ENCODE results near the gene TRIM71. TPM values are rescaled to one million over a fixed set of nuclear protein-coding genes. Genes with fewer than 3 reads are reported as not detected.

TRIM71 gene
- total and polyA plus RNA-seq, 2 of the 13 experiments (the other 11 are each of a cell fraction or from before 2014, with no cell fraction given): 21.7 to 76.9 TPM

- no peak for TF ChIP-seq ZNF841 (CRISPR knock-in tag; IDR thresholded peaks at IDR 0.05; ENCODE audit: borderline replicate concordance)
- TF ChIP-seq SP2 (CRISPR knock-in tag; IDR thresholded peaks at IDR 0.05): no peak
- no peak for TF ChIP-seq ZNF740 (CRISPR knock-in tag; IDR thresholded peaks at IDR 0.05)
- TF ChIP-seq ATF4 (CRISPR knock-in tag; IDR thresholded peaks at IDR 0.05): no peak
- peak; percentile 76; the same call in 1 of the 2 replicates for TF ChIP-seq ZNF878 (CRISPR knock-in tag; IDR thresholded peaks at IDR 0.05)
- TF ChIP-seq ZNF354B (CRISPR knock-in tag; IDR thresholded peaks at IDR 0.05): no peak
- TF ChIP-seq SIN3B (IDR thresholded peaks at IDR 0.05; ENCODE audit: low read length): no peak
- TF ChIP-seq ZNF616 (CRISPR knock-in tag; IDR thresholded peaks at IDR 0.05; ENCODE audit: low read depth): no peak
- peak; percentile 63; the same call in 1 of the 2 replicates for TF ChIP-seq ZNF724P (CRISPR knock-in tag; IDR thresholded peaks at IDR 0.05; ENCODE audit: borderline replicate concordance)
- TF ChIP-seq ZNF180 (CRISPR knock-in tag; IDR thresholded peaks at IDR 0.05; ENCODE audit: borderline replicate concordance, low read depth): no peak
- TF ChIP-seq DR1 (CRISPR knock-in tag; IDR thresholded peaks at IDR 0.05): 0 out of 2 replicates have a peak, but pooled peaks have one; percentile 3
- TF ChIP-seq ZNF883 (CRISPR knock-in tag; IDR thresholded peaks at IDR 0.05; ENCODE audit: not compliant biosample characterization): no peak
- peak; percentile 20; the same call in 1 of the 2 replicates for TF ChIP-seq CREB1 (IDR thresholded peaks at IDR 0.05)
- TF ChIP-seq CREB1 (CRISPR knock-in tag; IDR thresholded peaks at IDR 0.05): no peak
- no peak for TF ChIP-seq TRAFD1 (CRISPR knock-in tag; IDR thresholded peaks at IDR 0.05; ENCODE audit: borderline replicate concordance)
- TF ChIP-seq ZNF24 (IDR thresholded peaks at IDR 0.05): no peak
- TF ChIP-seq PLRG1 (conservative IDR thresholded peaks at IDR 0.05): no peak
- TF ChIP-seq ZNF468 (CRISPR knock-in tag; IDR thresholded peaks at IDR 0.05): no peak
- TF ChIP-seq ZNF639 (CRISPR knock-in tag; conservative IDR thresholded peaks at IDR 0.05): no peak
- TF ChIP-seq AGO1 (IDR thresholded peaks at IDR 0.05; ENCODE audit: low read depth, low read length, poor library complexity, severe bottlenecking): peak; percentile 84
- peak; percentile 84; the same call in 1 of the 2 replicates for TF ChIP-seq ZNF430 (CRISPR knock-in tag; IDR thresholded peaks at IDR 0.05)
- no peak for TF ChIP-seq TEAD2 (CRISPR knock-in tag; IDR thresholded peaks at IDR 0.05)
- no peak for TF ChIP-seq ZNF7 (CRISPR knock-in tag; IDR thresholded peaks at IDR 0.05)
- TF ChIP-seq ZNF296 (CRISPR knock-in tag; conservative IDR thresholded peaks at IDR 0.05): 0 out of 2 replicates have a peak, but pooled peaks have one; percentile 47
- peak; percentile 22; the same call in 1 of the 2 replicates for TF ChIP-seq CAMTA2 (CRISPR knock-in tag; IDR thresholded peaks at IDR 0.05; ENCODE audit: borderline replicate concordance)
- TF ChIP-seq ZNF788 (CRISPR knock-in tag; IDR thresholded peaks at IDR 0.05; ENCODE audit: borderline replicate concordance): 0 out of 2 replicates have a peak, but pooled peaks have one; percentile 55
- TF ChIP-seq ZNF256 (CRISPR knock-in tag; conservative IDR thresholded peaks at IDR 0.05): no peak
- no peak for TF ChIP-seq KLF11 (CRISPR knock-in tag; IDR thresholded peaks at IDR 0.05)
Observed at GRCh38 chr3:32816439-32817256, 1.1 kb upstream of the TRIM71 start (continued).

Data from HepG2 (cell line).